Neural cell (in vitro differentiated cells): ENCODE results near the gene TSPAN18.

ENCODE experiments used
- EZH2 ChIP-seq: fragments of 200-600, 300-800 bp; shearing (Covaris generic), sonication (generic); IDR thresholded peaks from 2 replicates; pipeline ENCODE4 v1.6.1; 2014; ENCODE audit warnings: antibody characterized with exemption, low read length, borderline replicate concordance, mild to moderate bottlenecking; ENCODE audit not compliant: insufficient read depth, poor library complexity, severe bottlenecking
- MXI1 ChIP-seq: fragments of 450-650 bp; conservative IDR thresholded peaks from 2 replicates; pipeline ENCODE4 v1.6.1; 2014; ENCODE audit warnings: antibody characterized with exemption, mild to moderate bottlenecking; ENCODE audit not compliant: poor library complexity, severe bottlenecking
- REST ChIP-seq: IDR thresholded peaks from 2 replicates; pipeline ENCODE4 v1.6.1; 2012; ENCODE audit warnings: borderline replicate concordance
- TF ChIP-seq, protein P1 (sequence below): fragments of 450-650 bp; IDR thresholded peaks from 2 replicates; pipeline ENCODE4 v1.5.1; 2014; ENCODE audit warnings: antibody characterized with exemption, mild to moderate bottlenecking, moderate library complexity; ENCODE audit not compliant: poor library complexity, severe bottlenecking

DNA sequence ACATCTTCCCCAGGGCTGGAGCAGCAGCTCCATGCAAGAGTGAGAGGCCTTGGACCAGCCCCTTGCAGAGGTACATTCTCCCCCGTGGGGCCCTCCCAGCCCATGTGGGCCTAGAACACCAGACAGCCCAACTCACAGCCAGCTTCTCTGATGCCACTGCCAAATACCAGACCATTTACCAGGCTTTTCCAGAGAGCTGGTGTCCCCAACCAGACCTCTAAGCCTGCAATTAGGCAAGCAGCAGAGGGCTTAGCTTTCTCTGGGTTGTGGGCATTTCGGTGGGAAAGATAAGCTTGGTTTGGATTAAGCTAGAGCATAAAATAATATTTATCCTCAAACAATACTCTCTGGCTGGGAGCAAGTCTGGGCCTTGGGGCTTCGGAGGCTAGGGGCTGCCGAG is 148.3 kb downstream of the TSPAN18 start:
- TF ChIP-seq, protein P1, sequence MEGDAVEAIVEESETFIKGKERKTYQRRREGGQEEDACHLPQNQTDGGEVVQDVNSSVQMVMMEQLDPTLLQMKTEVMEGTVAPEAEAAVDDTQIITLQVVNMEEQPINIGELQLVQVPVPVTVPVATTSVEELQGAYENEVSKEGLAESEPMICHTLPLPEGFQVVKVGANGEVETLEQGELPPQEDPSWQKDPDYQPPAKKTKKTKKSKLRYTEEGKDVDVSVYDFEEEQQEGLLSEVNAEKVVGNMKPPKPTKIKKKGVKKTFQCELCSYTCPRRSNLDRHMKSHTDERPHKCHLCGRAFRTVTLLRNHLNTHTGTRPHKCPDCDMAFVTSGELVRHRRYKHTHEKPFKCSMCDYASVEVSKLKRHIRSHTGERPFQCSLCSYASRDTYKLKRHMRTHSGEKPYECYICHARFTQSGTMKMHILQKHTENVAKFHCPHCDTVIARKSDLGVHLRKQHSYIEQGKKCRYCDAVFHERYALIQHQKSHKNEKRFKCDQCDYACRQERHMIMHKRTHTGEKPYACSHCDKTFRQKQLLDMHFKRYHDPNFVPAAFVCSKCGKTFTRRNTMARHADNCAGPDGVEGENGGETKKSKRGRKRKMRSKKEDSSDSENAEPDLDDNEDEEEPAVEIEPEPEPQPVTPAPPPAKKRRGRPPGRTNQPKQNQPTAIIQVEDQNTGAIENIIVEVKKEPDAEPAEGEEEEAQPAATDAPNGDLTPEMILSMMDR = no peak
- no peak for TF ChIP-seq REST
- TF ChIP-seq MXI1 = no peak
- TF ChIP-seq EZH2 = no peak
